NCI-H1092 treated with DMSO at 0.1 percent for 48 hours (cell line): ENCODE data around the gene CETP.
"Not testable (repeated sequence)": the region's sequence is repeated elsewhere in the genome, so short reads cannot be mapped to it uniquely, and the experiment has no call there.

Experiments
- DNase-seq: peaks from one replicate; lab custom pipeline; 2025; lab: John Stamatoyannopoulos, UW

The CETP gene

GRCh38 chr16:56933828-56934598, 27.7 kb upstream of the CETP start:
- no peak for DNase-seq

GRCh38 chr16:56934599-56935145, 27.1 kb upstream of the CETP start:
- not testable (repeated sequence) for DNase-seq

GRCh38 chr16:56935201-56935600, 26.5 kb upstream of the CETP start:
- no peak for DNase-seq

GRCh38 chr16:56936491-56936890, 25.3 kb upstream of the CETP start:
- no peak for DNase-seq

- DNase-seq: no peak
Observed at GRCh38 chr16:56936950-56937349, 24.8 kb upstream of the CETP start.

- DNase-seq: no peak
Observed at GRCh38 chr16:56938664-56939513, 22.9 kb upstream of the CETP start.

- DNase-seq: peak; percentile 28
Observed at GRCh38 chr16:56939801-56940200, 21.9 kb upstream of the CETP start.

GRCh38 chr16:56941092-56941491, 20.7 kb upstream of the CETP start:
- no peak for DNase-seq

GRCh38 chr16:56941856-56942331, 19.9 kb upstream of the CETP start:
- no peak for DNase-seq

- no peak for DNase-seq
Observed at GRCh38 chr16:56943761-56944375, 17.9 kb upstream of the CETP start.

- no peak for DNase-seq
Observed at GRCh38 chr16:56944954-56945839, 16.6 kb upstream of the CETP start.

GRCh38 chr16:56945847-56946527, 15.8 kb upstream of the CETP start:
- no peak for DNase-seq

- DNase-seq: no peak
Observed at GRCh38 chr16:56946767-56947603, 14.8 kb upstream of the CETP start.

- DNase-seq: no peak
Observed at GRCh38 chr16:56947604-56947995, 14.2 kb upstream of the CETP start.

GRCh38 chr16:56948234-56948633, 13.5 kb upstream of the CETP start:
- DNase-seq: no peak

GRCh38 chr16:56950051-56950450, 11.7 kb upstream of the CETP start:
- DNase-seq: no peak

- no peak for DNase-seq
Observed at GRCh38 chr16:56950455-56950854, 11.3 kb upstream of the CETP start.

- peak; percentile 30 for DNase-seq
Observed at GRCh38 chr16:56950881-56951771, 10.6 kb upstream of the CETP start.

- DNase-seq: no peak
Observed at GRCh38 chr16:56953006-56953405, 8.7 kb upstream of the CETP start.
